SK-N-DZ (cell line): ENCODE data around the gene LRRC75B.
A peak's percentile ranks its signal among the peaks of the same experiment; 100 is the strongest.
"Not testable (repeated sequence)": the region's sequence is repeated elsewhere in the genome, so short reads cannot be mapped to it uniquely, and the experiment has no call there.

Source experiments
- DNase-seq: peaks from one replicate; pipeline ENCODE4 v3.0.0-alpha.2; 2015; ENCODE audit warnings: low spot score

The LRRC75B gene

DNA sequence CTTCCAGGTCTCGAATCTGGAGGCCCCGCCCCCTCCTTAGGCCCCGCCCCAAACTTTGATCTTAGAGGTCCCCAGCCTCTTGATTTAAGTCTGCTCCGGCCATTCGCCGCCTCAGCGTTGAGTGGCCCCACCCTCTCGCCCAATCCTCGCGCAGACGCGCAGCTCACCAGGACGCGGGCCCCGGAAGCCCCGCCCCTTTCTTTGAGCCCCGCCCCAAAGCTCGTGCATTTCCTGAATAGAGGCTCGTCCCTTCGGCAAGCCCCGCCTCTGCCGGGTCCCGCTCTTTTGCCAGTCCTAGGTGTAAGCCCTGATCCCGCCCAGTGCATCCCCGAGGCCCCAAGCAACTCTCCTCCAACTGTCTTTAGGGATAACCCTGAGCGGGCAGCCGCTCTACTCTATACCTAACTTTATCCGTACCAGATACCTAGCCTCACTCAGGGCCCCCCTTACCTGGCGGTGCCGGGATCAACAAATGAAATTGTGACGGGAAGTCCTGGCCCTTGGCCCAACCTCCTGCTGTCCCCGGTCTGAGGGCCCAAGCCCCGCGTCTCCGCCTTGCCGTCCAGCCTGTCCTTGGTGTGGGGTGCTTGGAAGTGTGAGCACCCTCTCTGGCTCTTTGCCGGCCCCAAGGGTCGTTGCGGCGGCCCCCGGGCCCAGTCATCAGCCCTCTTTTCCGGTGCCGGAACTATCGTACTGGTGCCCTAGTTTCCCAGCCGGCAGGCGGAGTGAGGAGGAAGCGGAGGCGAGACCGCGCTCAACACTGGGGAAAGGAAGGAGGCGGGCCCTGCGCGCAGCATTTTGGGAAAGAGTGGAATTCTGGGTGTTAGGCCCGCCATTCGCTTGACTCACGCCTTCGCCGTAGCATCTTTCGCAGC lies 37.5 kb downstream of the LRRC75B start, which contains the start of gene SNRPD3:
SNRPD3 (plus strand) TSS at position 835 of the 875 bp plus-strand sequence. CDS start 1,676 bp downstream, outside the sequence.
- peak; percentile 98 for DNase-seq

DNA sequence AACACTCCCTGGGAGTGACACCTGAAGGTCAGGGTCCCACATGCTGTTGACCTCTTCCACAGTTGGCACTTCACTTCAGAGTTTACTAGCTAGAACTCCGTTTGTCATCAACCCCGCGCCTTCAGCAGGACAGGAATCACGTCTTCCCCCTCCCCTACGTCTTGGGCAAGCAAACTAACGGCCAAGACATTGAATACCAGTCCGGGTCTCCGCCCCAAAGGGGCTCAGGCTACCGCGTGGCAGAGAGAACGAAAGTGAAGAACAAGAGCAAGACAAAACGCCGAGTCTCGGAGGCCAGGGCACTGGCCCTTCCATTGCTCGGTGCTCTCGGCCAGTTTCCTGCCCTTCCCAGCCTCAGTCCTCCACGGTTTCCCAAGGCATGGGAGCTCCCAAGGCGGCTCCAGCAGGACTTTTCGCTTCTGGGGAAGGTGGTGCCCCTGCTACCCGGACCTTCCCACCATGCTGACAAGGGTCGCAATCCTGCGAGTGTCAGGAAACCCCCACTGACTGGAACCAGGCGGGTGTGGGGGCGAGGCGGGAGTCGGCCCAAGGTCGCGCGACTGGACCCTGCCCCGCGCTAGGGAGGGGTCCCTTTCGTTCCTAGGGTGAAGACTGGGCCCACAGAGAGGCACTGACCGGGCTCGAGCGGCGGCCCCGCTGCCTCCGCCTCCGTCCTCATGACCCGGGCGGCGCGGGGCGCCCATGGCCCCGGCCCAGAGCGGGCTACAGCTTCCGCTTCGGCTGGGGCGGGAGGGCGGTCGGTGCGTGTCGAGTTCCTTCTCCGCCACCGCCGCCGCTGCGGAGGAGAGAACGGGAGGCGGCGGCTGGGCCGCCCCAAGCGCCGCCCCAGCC lies 38.3 kb downstream of the LRRC75B start, which contains the start of gene GUCD1:
GUCD1 (minus strand) TSS at position 826 of the 852 bp plus-strand sequence; CDS start at position 679, 147 bp downstream.
- DNase-seq: peak; percentile 24

DNA sequence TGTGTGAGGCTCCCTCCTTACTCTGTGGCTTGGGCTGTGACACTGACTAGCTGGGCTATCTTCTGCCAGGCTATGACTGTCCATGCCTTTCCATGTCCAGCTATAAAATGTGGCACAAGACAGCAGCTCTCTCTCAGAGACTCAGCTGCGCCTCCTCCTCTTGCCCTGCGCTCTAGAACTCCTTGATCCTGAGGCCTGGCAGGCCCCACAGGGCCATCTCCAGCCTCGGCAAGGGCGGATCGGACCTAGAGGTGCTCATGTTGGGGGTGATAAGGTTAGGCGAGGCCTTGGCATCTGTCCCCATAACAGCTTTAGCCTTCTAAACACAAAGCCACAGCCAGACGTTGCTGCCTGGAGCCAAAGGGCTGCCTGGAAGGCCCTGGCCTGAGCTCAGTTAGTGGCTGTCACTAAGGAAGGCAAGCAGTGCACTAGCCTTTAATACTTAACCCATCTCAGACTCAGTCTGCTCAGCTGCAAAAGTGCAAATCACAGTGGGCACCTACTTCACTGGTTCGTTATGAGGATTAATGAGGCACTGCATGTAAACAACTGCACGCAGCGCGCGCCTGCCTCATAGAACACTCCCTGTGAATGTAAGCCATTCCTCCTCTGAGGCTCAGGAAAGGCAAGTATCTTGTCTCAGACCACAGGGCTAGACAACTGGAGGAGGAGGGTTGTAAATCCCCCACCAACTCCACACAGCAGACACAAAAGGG lies 39.1 kb downstream of the LRRC75B start:
- DNase-seq: no peak

DNA sequence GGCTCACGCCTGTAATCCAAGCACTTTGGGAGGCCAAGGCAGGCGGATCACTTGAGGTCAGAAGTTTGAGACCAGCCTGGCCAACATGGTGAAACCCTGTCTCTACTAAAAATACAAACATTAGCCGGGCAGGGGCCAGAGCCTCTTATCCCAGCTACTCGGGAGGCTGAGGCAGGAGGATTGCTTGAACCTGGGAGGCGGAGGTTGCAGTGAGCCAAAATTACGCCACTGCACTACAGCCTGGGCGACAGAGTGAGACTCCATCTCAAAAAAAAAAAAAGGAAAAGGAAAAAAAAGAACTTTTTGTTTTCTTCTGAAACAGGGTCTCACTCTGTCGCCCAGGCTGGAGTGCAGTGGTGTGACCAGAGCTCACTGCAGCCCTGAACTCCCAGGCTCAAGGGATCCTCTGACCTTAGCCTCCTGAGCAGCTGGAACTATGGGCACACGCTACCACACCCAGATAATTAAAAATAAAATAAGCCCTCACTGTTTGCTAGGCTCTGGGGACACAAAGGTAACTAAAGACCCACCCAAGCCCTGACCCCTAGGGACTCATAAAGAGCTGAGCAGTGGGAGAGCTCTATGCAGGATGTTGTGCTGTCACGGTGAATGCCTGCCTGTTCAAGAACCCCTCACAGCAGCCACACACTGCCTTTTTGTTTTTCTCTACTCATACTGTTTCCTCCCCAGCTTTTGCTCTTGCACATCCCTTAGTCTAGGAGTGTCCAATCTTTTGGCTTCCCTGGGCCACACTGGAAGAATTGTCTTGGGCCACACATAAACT lies 40.2 kb downstream of the LRRC75B start:
- DNase-seq: not testable (repeated sequence)

DNA sequence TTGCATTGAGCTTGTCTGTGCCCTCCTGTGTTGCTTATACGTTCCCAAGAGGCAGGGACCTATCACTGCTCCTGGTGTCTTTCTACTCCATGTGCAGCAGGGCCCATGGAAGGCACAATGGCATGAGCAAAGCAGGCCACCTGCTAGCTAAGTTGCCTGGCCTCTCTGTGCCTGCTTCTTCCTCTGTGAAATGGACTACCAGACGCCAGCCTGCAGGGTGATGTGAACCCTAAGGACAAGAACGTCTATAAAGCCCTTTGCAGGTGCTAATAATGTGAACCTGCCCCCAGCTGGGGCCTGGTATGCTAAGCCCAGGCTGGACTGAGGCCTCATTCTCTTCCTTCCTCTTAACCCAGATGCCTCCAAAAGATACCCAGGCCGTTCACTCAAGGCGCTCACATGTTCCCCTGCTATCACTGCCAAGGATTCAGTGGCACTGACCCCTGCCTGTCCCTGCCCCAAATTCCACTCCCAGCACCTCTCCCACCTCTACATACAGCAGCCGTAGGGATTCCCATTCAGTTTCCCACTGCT lies 41.9 kb downstream of the LRRC75B start:
- no peak for DNase-seq

DNA sequence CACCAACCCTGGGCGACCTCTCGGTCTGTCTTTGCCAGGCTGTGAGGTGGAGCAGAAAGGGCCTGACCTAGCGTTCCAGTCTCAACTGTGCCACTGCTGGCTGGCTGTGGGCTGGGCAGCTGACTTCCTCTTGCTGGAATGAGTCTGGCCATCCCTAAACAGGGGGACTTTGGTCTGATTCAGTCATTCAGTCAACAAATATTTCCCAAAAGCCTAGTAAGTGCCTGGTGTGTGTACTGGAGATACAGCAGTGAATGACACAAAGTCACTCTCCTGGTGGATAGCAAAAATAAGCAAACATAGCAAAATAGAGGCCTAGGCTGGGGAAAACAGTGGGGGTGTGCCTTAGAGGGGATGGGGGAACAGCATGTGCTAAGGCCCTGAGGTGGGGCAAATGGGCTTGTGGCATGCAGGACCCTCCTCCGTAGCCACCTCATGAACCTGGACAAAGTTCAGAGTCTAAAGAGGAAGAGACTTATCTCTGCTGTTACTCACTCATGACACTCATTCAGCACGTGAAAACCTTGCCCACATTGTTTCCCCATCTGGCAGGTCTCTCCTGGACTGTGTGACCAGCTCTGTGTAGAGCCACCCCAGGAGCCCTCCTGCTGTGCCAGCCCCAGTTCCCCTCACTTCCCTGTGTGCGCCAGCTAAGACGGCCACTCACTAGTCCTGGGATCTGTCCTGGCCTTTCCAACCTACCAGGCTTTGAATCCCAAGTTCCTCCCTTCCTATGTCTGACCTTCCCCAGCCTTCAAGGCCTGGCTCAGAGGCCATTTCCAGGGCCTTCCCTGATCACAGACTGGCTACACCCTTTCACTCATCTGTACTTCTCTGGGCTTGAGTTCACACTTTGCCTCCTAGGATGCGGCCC lies 42.6 kb downstream of the LRRC75B start:
- no peak for DNase-seq

DNA sequence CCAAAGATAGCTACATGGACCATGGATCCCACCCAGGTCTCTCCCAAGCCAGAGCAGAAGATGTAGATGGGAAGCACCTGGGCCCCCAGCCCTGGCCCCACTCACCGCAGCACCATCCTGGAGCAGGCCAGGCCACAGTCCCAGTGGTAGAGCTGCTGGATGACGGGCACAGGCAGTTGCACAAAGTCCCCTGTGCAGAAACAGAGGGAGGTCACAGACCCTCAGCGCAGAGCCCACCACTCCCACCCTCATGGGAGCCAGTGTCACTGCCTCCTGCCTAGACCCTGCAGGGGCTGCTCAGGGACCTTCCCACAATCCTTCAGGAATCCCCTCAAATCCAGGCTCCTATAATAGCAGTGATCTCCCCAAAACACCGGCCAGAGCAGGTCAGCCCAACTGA lies 44.1 kb downstream of the LRRC75B start:
- no peak for DNase-seq

DNA sequence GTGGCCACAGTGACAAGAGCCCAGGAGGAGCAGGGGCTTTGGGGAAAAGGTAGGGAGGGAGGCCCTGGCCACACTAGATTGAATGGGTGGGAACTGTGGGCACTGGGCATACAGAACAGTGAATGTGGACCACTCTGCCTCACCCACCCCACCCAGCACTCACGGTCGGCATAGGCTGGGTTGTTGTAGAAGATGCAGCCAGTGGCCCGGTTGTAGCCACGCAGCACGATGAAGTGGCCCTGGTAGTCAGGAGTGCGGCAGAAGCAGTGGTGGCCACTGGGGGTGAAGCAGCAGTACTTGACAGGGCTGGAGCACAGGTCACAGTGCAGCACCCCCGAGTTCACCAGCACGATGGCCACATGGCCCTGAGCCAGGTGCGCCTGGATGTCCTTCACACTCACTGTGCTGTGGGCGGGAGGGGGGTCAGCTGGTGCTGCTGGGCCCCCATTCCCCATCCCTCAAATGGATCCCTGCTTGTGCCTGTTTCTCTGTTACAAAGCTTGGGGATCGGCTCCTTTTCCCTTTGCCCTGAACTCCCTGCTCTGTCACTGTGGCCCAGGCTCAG lies 49.1 kb downstream of the LRRC75B start:
- no peak for DNase-seq

DNA sequence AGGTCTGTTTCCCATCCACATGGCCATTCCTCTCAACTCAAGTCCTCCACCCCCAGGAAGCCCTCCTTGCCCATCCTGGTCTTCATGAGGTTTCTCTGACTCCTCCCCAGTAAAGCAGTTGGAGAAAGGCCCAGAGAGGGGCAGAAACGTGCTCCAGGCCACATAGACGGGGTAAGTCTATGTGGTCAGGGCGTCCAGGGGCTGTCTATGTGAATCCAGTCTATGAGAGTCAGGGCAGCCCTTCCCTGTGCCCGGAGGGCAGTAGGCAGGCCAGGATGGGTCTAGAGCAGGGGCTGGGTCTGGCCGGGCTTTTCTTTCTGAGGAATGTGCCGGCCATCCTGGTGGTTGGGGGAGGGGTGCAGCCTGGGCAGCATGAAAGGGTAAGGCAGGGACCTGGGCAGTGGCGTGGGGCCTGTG lies 49.7 kb downstream of the LRRC75B start:
- no peak for DNase-seq

DNA sequence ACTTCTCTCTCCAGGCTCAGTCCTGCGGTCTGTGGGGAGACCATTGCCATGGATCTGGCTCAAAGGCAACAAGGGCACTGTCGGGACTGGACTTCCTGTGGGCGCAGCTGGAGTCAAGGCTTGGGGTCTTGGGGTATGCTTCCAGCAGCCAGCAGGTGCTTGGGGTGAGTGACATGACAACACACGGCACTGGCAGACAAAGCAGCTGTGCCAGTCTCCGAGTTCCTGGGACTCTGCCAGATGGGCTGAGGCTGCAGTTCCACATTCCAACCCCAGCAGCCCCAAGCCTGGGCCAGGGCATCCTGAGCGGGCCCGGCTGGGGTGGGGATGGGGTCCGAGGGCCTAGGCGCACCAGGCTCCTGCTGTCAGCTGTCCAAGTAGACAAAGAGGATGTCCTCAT lies 50.2 kb downstream of the LRRC75B start:
- DNase-seq: no peak

DNA sequence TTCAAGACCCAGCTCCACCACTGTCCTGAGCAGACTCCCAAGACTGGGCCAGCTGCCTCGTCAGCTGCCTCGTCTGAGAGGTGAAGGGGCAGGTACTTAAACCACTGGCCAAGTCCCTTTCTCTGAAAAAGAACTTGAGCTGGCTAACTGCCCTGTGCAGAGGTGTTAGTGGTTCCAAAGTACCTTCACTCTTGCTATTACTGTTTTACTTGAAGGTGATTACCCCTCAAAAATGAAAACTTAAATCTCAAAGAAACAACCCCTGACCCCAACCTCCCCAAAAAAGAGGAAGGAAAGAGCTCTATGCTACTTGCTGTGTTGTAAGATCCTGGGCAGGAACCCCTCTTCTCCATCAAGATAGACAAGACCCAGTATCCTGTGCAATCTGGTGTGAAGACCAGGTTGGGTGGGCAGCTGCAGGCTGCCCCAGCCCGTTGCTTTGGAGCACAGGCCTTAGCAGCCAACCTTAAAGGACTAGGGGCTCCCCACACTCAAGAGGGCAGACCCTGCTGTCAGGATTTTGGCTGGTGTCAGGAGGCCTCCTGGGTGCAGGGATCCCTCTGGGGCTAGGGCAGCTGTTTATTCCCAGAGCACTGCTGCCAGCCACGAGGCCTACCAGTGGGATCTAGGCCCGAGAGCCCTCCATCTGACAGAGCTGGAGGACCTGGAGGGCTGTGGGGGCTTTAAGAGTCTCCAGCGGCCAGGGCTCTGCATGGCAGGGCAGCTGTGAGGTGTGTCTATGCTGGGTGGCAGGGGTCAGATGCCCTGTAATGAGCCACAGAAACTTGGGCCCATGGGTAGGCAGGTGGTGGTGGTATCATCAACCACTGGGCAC lies 51.0 kb downstream of the LRRC75B start:
- no peak for DNase-seq

DNA sequence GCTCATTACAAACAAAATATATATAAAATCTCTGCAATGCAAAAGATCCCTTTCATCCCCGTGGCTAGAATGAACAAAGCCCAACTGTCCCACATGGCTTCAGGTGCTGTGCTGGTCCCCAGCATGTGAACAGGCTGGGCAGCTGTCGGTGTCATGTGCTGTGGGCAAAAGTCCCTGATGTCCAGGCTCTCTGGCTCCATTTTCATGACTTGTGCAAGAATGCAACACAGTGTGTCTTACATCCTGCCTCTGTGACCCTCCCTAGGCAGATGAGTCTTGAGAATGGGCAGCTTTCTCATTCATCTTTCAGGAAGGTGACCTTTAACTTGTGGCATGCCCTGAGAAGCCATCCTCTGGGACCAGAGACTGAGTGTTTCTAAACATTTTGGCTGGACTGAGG lies 52.4 kb downstream of the LRRC75B start:
- DNase-seq: no peak

DNA sequence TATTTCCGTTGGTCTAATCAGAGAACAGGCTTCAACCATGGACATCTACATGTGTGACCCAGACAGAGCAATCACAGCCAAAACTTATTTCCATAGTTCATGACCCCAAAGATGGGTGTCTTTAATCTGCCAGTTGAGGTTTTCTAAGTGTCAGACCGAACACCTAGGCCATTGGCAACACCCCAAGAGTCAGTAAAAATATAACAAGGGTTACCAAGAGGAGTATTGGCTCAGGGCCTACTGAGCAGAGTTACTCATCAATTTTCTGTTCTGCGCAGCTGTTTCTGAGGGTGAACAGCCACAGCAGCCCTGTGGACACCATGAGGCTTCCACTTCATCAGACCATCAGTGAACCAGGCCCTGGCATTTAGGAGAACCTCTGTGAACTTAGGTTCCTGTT lies 56.8 kb downstream of the LRRC75B start:
- DNase-seq: no peak
